Neural crest cell (in vitro differentiated cells): ENCODE data around the gene INTS6. TPM values are rescaled to one million over a fixed set of nuclear protein-coding genes. Genes with fewer than 3 reads are reported as not detected.
"Not testable (repeated sequence)": the region's sequence is repeated elsewhere in the genome, so short reads cannot be mapped to it uniquely, and the experiment has no call there.

ENCODE experiments used
- DNase-seq: peaks from one replicate; pipeline ENCODE4 v3.0.0; 2021; ENCODE audit warnings: low read depth, mixed read lengths, low spot score
- H3K27ac Mint-ChIP-seq: one replicate; pipeline ENCODE4 v1.8.0; 2021; ENCODE audit warnings: mild to moderate bottlenecking, mixed read lengths; ENCODE audit not compliant: unreplicated experiment
- H3K27me3 Mint-ChIP-seq: 2 replicates; pipeline ENCODE4 v1.8.0; 2021; ENCODE audit warnings: low read depth, mild to moderate bottlenecking, mixed read lengths
- H3K36me3 Mint-ChIP-seq: 2 replicates; pipeline ENCODE4 v1.8.0; 2021; ENCODE audit warnings: low read depth, mild to moderate bottlenecking, mixed read lengths
- H3K4me1 Mint-ChIP-seq: 2 replicates; pipeline ENCODE4 v1.8.0; 2021; ENCODE audit warnings: mixed read lengths
- H3K4me3 Mint-ChIP-seq: one replicate; pipeline ENCODE4 v1.8.0; 2021; ENCODE audit warnings: mild to moderate bottlenecking, mixed read lengths
- H3K9me3 Mint-ChIP-seq: 2 replicates; pipeline ENCODE4 v1.8.0; 2021; ENCODE audit warnings: mixed read lengths
- CTCF ChIP-seq: fragments of 200-600 bp; sonication (generic); conservative IDR thresholded peaks from 2 replicates; pipeline ENCODE4 v1.5.0; 2021; ENCODE audit warnings: antibody characterized with exemption, mild to moderate bottlenecking
- total RNA-seq: library from RNA; stranded (reverse); gene quantifications from 2 replicates; pipeline ENCODE4 v1.2.1, GENCODE V29; 2021

Gene INTS6
- total RNA-seq, 1 donor from 2014 or later = 38.1 TPM

- peaks cover 10% of the 10 kb centered on the region for H3K9me3 Mint-ChIP-seq
- no peaks in the 10 kb centered on the region for H3K27me3 Mint-ChIP-seq
- no peak overlapping the region for H3K4me3 Mint-ChIP-seq
- DNase-seq = no peak
- H3K27ac Mint-ChIP-seq = no peak overlapping the region
- H3K36me3 Mint-ChIP-seq = peaks cover 36% of the 10 kb centered on the region
- no peak for TF ChIP-seq CTCF
- H3K4me1 Mint-ChIP-seq = peaks cover 5% of the 10 kb centered on the region
These were observed 33.7 kb downstream of the INTS6 start for GRCh38 chr13:51419001-51419636.

GRCh38 chr13:51417716-51418115 lies 35.1 kb downstream of the INTS6 start:
- TF ChIP-seq CTCF = no peak
- no peak overlapping the region for H3K4me3 Mint-ChIP-seq

GRCh38 chr13:51416107-51416506 lies 36.7 kb downstream of the INTS6 start:
- H3K36me3 Mint-ChIP-seq = peaks cover 38% of the 10 kb centered on the region
- no peak overlapping the region for H3K27ac Mint-ChIP-seq
- no peak for DNase-seq
- no peak overlapping the region for H3K4me3 Mint-ChIP-seq
- TF ChIP-seq CTCF = no peak
- peaks cover 2% of the 10 kb centered on the region for H3K4me1 Mint-ChIP-seq
- peaks cover 10% of the 10 kb centered on the region for H3K9me3 Mint-ChIP-seq
- H3K27me3 Mint-ChIP-seq = no peaks in the 10 kb centered on the region

More at GRCh38 chr13:51417716-51418115, 35.1 kb downstream of the INTS6 start:
- DNase-seq = no peak
- Mint-ChIP-seq H3K9me3 (peaks cover 10% of the 10 kb centered on the region), H3K27me3 (no peaks in the 10 kb centered on the region), H3K4me1 (peaks cover 5% of the 10 kb centered on the region), H3K36me3 (peaks cover 36% of the 10 kb centered on the region), H3K27ac (no peak overlapping the region)

GRCh38 chr13:51415339-51415738 lies 37.5 kb downstream of the INTS6 start:
- H3K27ac Mint-ChIP-seq = not testable (repeated sequence)

GRCh38 chr13:51412431-51412830 lies 40.4 kb downstream of the INTS6 start:
- Mint-ChIP-seq H3K9me3 (peaks cover 10% of the 10 kb centered on the region), H3K36me3 (peaks cover 23% of the 10 kb centered on the region), H3K4me1 (no peaks in the 10 kb centered on the region), H3K4me3 (no peak overlapping the region), H3K27me3 (no peaks in the 10 kb centered on the region), H3K27ac (no peak overlapping the region)
- no peak for TF ChIP-seq CTCF
- DNase-seq = no peak

More at GRCh38 chr13:51415339-51415738, 37.5 kb downstream of the INTS6 start:
- not testable (repeated sequence) for H3K27me3 Mint-ChIP-seq, H3K4me1 Mint-ChIP-seq, H3K4me3 Mint-ChIP-seq, DNase-seq
- Mint-ChIP-seq H3K9me3 (peaks cover 10% of the 10 kb centered on the region), H3K36me3 (peaks cover 38% of the 10 kb centered on the region)

- no peak for DNase-seq
- no peak overlapping the region for H3K27ac Mint-ChIP-seq
These were observed 47.7 kb downstream of the INTS6 start for GRCh38 chr13:51405176-51405575.

More at GRCh38 chr13:51405176-51405575, 47.7 kb downstream of the INTS6 start:
- peaks cover 8% of the 10 kb centered on the region for H3K4me1 Mint-ChIP-seq
- no peak for TF ChIP-seq CTCF
- no peak overlapping the region for H3K4me3 Mint-ChIP-seq
- no peaks in the 10 kb centered on the region for H3K27me3 Mint-ChIP-seq
- H3K36me3 Mint-ChIP-seq = peaks cover 5% of the 10 kb centered on the region
- no peaks in the 10 kb centered on the region for H3K9me3 Mint-ChIP-seq
